ENCODE results near the gene KIF1B. TPM values are rescaled to one million over a fixed set of nuclear protein-coding genes. Genes with fewer than 3 reads are reported as not detected.

Gene KIF1B
- total and polyA plus RNA-seq, 9 of the 15 experiments (the other 6 are each of a cell fraction or from before 2014, with no cell fraction given): 2.8 to 19.8 (median 11.9) TPM

DNA sequence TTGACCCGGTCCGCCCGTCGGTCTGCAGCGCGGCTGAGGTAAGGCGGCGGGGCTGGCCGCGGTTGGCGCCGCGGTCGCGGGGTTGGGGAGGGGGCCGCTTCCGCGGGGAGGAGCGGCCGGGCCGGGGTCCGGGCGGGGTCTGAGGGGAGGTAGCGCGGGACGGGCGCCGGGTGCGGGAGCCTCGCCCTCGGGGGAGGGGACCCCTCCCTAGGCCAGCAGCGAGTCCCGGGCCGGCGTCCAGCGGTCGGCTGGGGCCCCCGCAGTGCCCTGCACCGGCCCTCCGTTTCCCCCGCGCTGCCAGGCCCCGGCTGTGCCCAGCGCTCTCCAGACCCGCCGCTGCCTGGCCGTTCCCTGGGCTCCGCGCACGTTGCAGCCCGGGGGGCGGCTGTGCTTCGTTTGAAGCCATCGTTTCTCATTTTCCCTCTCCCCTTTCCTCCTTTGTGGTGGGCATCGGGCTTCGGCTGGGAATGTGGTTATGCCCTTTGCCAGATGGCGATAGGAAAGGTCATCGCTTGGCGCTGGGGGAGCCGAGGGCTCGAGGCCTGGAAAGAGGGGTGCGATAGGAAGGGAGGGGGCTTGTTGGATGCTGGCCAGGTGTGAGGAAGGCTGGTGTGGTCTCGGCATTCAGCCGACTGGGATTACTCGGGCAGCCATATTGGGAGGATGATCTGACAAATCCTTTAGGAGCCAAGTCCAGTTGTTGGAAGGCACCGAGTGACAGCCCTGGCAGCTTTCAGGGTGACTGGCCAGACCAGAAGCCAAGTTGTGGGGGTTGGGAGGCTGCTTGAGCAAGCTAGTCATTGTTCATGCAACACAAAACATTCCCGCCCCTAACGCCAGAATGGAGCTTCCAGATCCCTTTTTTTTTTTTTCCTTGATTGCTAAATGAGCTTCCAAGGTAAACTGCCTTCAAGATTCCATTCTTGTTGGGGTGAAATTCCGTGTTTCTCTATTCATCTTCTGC is 753 bp downstream of the KIF1B start (continued):
- no peak for TF ChIP-seq ZNF780A (CRISPR knock-in tag; IDR thresholded peaks at IDR 0.05)
- TF ChIP-seq CSDE1 (IDR thresholded peaks at IDR 0.05): no peak
- TF ChIP-seq HOXB6 (CRISPR knock-in tag; IDR thresholded peaks at IDR 0.05; ENCODE audit: borderline replicate concordance): no peak
- TF ChIP-seq RBFOX2 (IDR thresholded peaks at IDR 0.05; ENCODE audit: low read depth, low read length): 0 out of 2 replicates have a peak, but pooled peaks have one; percentile 53
- TF ChIP-seq DDX20 (tag; IDR thresholded peaks at IDR 0.05; ENCODE audit: low read depth): no peak
- TF ChIP-seq TAF1 (IDR thresholded peaks at IDR 0.05; ENCODE audit: control insufficient read depth, extremely low read depth, insufficient read depth, low read length, severe bottlenecking): no peak
- no peak for TF ChIP-seq HDGF (IDR thresholded peaks at IDR 0.05)
- TF ChIP-seq ARID2 (IDR thresholded peaks at IDR 0.05): no peak
- TF ChIP-seq ZNF436 (CRISPR knock-in tag; IDR thresholded peaks at IDR 0.05): no peak
- no peak for TF ChIP-seq SMAD3 (CRISPR knock-in tag; conservative IDR thresholded peaks at IDR 0.05)
- TF ChIP-seq MTA3 (IDR thresholded peaks at IDR 0.05; ENCODE audit: borderline replicate concordance): no peak
- TF ChIP-seq, protein P1, sequence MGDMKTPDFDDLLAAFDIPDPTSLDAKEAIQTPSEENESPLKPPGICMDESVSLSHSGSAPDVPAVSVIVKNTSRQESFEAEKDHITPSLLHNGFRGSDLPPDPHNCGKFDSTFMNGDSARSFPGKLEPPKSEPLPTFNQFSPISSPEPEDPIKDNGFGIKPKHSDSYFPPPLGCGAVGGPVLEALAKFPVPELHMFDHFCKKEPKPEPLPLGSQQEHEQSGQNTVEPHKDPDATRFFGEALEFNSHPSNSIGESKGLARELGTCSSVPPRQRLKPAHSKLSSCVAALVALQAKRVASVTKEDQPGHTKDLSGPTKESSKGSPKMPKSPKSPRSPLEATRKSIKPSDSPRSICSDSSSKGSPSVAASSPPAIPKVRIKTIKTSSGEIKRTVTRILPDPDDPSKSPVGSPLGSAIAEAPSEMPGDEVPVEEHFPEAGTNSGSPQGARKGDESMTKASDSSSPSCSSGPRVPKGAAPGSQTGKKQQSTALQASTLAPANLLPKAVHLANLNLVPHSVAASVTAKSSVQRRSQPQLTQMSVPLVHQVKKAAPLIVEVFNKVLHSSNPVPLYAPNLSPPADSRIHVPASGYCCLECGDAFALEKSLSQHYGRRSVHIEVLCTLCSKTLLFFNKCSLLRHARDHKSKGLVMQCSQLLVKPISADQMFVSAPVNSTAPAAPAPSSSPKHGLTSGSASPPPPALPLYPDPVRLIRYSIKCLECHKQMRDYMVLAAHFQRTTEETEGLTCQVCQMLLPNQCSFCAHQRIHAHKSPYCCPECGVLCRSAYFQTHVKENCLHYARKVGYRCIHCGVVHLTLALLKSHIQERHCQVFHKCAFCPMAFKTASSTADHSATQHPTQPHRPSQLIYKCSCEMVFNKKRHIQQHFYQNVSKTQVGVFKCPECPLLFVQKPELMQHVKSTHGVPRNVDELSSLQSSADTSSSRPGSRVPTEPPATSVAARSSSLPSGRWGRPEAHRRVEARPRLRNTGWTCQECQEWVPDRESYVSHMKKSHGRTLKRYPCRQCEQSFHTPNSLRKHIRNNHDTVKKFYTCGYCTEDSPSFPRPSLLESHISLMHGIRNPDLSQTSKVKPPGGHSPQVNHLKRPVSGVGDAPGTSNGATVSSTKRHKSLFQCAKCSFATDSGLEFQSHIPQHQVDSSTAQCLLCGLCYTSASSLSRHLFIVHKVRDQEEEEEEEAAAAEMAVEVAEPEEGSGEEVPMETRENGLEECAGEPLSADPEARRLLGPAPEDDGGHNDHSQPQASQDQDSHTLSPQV (IDR thresholded peaks at IDR 0.05): no peak
- TF ChIP-seq FUS (optimal IDR thresholded peaks at IDR 0.05; ENCODE audit: low read depth, low read length): no peak
- no peak for TF ChIP-seq PRPF4 (IDR thresholded peaks at IDR 0.05; ENCODE audit: insufficient read depth, low read depth, low read length, poor library complexity, severe bottlenecking)
- TF ChIP-seq CBFA2T3 (IDR thresholded peaks at IDR 0.05): no peak
- TF ChIP-seq, protein P2, sequence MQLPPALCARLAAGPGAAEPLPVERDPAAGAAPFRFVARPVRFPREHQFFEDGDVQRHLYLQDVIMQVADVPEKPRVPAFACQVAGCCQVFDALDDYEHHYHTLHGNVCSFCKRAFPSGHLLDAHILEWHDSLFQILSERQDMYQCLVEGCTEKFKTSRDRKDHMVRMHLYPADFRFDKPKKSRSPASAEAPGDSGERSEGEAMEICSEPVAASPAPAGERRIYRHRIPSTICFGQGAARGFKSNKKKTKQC (CRISPR knock-in tag; IDR thresholded peaks at IDR 0.05): no peak
- TF ChIP-seq ZNF174 (CRISPR knock-in tag; IDR thresholded peaks at IDR 0.05): no peak
- TF ChIP-seq, protein P3, sequence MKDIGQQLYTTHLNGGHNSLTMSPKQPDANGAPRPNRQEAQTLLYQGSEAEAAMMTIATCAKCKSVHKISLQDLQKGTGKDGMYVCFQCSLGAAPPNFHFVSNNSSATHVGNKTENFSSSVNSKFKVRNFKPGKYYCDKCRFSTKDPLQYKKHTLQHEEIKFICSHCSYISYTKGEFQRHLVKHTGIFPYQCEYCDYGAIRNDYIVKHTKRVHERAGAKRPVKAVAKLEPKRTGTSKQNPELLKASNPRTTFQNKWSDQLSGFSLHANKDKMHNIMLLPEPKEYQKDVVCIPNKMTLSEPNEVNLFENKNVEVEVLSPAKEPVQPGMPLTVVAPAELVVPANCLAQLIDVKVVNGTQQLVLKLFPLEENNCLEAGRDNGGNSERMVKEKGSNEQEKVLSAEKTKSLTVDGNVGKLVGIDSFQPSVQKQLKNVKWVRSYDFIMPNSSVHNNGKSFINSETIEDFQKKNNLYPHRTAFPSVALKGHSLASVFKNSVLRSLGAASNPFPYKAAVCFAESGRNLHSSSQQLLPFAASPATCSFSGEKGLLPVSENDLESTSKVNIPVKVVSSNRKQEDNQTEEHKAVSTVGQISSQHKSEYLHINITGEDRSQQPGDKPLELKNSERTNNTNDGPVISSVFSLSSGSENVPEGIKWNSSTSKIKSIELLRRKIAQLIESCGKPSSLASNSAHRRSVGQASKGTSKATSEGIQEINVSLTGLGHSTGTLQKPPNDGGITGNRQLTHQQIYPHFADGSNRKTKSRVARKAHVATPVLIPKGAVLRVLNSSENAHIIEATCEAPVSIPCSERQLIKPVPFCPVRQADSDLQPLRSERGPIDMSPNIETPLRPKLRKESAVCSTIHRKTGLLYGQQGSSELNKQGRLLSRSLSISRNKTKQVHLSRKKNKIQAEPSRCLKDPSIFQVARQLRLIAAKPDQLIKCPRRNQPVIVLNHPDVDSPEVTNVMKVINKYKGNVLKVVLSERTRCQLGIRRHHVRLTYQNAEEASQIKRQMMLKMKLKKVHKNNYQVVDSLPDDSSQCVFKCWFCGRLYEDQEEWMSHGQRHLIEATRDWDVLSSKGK (CRISPR knock-in tag; IDR thresholded peaks at IDR 0.05): no peak
- TF ChIP-seq SMARCC2 (IDR thresholded peaks at IDR 0.05; ENCODE audit: low read depth): no peak
- TF ChIP-seq SUPT5H (IDR thresholded peaks at IDR 0.05): 0 out of 2 replicates have a peak, but pooled peaks have one; percentile 16
- no peak for TF ChIP-seq HNRNPK (IDR thresholded peaks at IDR 0.05; ENCODE audit: low read depth, low read length, poor library complexity, severe bottlenecking)
